ENCODE data around the gene ATP6V1G2. TPM values are rescaled to one million over a fixed set of nuclear protein-coding genes. Genes with fewer than 3 reads are reported as not detected.
"Not testable (repeated sequence)": the region's sequence is repeated elsewhere in the genome, so short reads cannot be mapped to it uniquely, and the experiment has no call there.

ATP6V1G2 gene
- total RNA-seq, 1 donor from 2014 or later: not detected

DNA sequence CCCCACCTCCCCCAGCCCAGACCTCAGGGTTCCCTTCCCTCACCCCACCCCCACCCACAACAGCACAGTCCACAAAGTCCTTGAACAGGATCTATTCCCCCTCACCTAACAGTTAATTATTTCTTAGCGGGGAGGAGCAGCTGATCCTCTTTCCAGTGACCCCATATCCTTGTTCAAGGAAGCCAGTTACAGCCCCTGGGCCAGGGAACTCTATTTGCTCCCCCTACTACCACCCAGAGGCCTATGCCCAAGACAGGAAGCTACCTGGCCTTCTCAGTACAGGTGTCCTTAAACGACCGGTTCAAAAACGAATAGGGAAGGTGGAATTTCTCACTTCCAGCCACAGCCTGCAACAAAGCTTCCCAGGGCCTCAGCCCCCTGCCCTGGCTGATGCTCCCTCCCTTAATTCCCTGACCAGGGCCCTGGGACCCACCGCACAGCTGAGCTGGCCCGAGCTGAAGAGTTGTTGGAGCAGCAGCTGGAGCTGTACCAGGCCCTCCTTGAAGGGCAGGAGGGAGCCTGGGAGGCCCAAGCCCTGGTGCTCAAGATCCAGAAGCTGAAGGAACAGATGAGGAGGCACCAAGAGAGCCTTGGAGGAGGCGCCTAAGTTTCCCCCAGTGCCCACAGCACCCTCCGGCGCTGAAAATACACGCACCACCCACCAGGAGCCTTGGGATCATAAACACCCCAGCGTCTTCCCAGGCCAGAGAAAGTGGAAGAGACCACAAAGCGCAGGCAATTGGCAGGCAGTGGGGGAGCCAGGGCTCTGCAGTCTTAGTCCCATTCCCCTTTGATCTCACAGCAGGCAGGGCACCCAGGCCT is 16.9 kb downstream of the ATP6V1G2 start:
- no peak for DNase-seq (ENCODE audit: low read depth in 2 of 2)

DNA sequence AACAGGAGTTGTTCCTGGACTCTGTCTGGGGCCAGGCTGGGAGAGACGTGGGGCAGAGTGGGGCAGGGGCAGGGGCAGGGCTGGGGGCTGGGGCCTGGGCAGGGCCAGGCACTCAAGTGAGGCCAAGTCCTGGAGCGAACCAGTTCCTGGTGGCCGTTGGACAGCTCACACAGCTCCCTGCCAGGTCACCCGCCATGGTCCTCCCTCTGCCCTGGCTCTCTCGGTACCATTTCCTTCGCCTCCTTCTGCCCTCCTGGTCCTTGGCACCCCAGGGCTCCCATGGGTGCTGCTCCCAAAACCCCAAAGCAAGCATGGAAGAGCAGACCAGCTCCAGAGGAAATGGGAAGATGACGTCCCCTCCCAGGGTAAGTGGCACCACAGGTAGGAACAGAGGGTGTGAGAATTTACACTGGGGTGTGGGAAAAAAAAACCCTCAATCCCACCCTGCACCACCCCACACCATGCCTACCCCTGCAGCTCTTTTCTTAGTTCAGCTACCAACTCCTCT is 17.5 kb downstream of the ATP6V1G2 start, which contains the start of gene MCCD1:
Gene MCCD1 (plus strand): TSS at position 142 of the 508 bp plus-strand sequence. CDS start 53 bp downstream, at position 195.
- DNase-seq (ENCODE audit: low read depth in 2 of 2): no peak

DNA sequence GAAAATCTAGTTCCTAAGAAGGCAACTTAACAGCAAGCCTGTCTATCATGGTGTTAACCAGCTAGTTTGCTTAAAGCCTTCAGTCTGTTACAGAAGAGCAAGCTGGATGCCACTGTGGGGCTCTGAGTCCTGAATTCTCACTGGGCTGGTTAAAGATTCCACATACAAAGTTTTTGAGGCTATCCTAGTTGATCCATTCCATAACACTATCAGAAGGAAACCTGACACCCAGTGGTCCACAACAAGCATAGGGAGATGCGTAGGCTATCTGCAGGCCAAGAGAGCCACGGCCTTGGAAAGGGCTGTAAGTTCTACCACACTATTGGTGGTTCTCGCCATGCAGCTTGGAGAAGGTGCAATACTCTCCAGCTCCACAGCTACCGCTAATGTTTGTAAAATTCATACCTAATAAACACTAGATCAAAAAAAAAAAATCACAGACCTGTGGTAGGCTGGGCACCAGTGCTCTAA is 18.1 kb downstream of the ATP6V1G2 start:
- no peak for DNase-seq (ENCODE audit: low read depth in 2 of 2)

DNA sequence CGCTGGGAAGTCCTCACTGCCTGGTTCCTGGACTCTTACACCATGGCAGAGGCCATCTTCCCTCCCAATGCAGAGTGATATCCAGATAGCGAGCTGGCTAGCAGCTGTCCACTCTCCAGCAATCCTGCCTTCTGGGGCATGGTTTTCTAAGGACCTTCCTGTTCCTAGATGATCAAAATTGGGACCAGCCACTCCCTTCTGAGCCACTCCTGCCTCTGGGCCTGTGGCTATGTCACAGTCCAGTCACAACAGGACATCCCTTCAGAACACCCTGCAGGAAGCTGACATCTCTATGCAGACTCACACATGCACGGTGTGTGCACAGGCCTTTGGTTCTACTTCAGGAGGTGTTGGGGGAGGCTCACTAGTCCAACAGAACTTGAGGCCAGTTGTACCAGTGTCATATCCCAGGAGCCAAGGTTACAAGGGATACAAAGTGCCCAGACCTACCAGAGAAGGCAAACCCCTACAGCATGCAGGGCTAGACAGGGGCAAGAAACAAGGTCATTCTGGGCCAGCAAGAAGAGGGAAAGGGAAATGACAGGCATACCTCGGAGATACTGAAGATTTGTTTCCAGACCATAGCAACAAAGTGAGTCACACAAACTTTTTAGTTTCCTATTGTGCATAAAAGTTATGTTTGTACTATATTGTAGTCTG is 20.3 kb downstream of the ATP6V1G2 start:
- peak in 1 of 2 donors; percentile 81 for DNase-seq (ENCODE audit: low read depth in 2 of 2)

DNA sequence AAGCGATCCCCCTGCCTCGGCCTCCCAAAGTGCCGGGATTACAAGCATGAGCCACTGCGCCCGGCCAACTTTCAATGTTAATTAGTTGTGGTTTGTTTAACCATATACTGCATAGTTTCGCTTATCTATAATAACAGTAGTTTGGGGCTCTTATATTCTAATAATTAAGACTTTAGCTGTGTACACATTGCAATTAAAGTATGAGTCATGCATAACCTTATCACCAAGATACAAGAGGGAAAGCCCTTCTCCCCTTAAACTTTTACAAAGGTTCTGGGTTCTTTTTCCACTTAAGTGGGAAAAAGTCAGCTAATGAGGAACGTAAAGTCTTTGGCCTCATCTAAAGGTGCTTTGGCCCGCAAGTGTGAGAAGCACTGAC is 20.9 kb downstream of the ATP6V1G2 start:
- DNase-seq (ENCODE audit: low read depth in 2 of 2): no peak

DNA sequence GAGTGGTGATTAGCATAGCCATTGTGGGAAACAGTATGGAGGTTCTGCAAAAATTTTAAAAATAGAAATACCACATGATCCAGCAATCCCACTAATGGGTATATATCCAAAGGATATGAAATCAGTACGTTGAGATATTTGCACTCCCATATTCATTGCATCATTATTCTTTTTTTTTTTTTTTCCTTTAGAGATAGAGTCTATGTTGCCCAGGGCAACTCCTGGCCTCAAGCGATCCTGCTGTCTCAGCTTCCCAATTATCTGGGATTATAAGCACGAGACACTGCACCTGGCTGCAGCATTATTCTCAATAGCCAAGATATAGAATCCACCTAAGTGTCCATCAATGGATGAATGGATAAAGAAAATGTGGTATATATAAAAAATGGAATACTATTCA is 24.6 kb downstream of the ATP6V1G2 start:
- DNase-seq (ENCODE audit: low read depth in 2 of 2): no peak

DNA sequence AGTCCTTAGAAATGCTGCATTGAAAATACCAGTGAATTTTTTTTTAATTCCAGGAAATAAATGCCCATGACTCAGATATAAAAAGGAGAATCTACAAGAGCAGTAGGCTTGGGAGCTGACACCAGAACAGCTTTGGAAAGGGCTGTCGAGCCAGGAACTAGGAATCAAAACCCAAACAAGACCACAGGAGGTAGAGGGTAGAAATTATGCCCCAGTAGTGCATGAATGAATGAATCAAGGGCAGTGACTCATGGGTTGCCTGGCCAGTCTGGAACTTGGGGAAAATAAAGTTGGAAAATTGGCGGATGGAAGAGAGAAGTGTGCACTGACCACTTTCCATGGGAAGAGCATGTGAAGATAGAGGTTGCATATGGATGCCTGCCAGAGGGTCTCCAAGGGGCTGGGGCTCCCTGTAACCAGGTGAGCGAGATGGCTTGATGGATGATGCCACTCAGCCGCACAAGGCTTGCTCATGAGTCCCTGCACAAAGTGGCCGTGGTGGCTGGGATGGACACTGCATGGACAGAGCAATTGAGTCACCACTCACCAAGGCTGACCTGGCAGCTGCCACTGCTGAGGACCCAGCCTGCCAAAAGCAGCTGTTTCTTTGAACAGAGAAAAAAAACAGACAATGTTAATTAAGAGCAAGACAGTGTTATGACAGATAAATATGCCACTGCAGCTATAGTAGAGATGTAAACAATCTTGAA is 32.8 kb downstream of the ATP6V1G2 start:
- DNase-seq (ENCODE audit: low read depth in 2 of 2): no peak

DNA sequence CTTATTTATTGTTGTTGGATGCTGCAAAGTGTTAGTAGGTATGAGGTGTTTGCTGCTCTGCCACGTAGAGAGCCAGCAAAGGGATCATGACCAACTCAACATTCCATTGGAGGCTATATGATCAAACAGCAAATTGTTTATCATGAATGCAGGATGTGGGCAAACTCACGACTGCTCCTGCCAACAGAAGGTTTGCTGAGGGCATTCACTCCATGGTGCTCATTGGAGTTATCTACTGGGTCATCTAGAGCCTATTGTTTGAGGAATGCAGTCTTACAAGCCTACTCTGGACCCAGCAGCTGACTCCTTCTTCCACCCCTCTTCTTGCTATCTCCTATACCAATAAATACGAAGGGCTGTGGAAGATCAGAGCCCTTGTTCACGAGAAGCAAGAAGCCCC is 36.4 kb downstream of the ATP6V1G2 start:
- no peak for DNase-seq (ENCODE audit: low read depth in 2 of 2)

DNA sequence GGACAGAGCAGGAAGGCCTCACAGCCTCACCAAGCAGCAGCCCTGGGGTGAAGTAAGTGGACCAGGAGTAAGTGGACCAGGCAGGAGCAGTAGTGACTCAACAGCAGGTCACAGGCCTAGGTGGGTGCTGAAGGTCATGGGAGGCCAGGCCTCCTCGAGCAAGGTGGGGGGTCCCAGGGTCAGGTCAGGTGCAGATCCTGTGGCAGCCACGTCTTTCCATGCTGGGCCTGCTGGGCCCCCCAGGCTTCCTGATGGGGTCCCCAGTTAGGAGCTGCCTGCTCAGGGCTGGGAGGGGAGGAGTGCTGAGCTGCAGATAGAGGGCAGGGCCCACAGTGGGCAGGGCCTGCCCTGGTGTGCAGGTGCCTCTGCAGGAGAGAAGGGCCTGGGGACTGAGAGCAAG is 37.4 kb downstream of the ATP6V1G2 start:
- not testable (repeated sequence) for DNase-seq (ENCODE audit: low read depth in 2 of 2)

DNA sequence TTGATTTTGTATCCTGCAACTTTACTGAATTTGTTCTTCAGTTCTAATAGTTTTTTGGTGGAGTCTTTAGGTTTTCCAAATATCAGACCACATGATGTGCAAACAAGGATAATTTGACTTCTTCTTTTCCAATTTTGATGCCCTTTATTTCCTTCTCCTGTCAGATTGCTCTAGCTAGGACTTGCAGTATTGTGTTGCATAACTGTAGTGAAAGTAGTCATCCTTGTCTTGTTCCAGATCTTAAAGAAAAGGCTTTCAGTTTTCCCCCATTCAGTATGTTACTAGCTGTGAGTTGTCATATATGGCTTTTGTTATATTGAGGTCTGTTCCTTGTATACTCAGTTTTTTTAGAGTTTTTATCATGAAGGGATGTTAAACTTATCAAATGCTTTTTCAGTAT is 43.8 kb downstream of the ATP6V1G2 start:
- no peak for DNase-seq (ENCODE audit: low read depth in 2 of 2)

DNA sequence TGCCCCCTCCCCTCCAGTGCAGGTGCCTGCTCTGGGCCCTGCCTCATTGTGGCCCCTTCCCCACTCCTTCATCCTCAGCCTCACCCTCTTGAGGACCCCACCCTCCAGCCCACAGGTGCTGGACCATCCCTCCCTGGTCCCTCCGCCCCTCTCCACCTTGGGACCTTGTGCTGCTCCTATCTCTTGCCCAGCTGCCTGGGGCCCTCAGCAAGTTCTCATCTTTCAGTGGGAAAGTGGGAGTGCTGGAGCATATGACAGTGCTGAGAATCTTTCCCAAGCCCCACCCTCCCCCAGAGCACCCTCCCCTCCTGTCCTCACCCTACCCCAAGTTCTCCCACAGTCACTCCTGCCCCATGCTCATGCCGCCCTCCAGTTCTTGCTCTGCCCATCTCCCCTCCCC is 46.8 kb downstream of the ATP6V1G2 start:
- not testable (repeated sequence) for DNase-seq (ENCODE audit: low read depth in 2 of 2)

DNA sequence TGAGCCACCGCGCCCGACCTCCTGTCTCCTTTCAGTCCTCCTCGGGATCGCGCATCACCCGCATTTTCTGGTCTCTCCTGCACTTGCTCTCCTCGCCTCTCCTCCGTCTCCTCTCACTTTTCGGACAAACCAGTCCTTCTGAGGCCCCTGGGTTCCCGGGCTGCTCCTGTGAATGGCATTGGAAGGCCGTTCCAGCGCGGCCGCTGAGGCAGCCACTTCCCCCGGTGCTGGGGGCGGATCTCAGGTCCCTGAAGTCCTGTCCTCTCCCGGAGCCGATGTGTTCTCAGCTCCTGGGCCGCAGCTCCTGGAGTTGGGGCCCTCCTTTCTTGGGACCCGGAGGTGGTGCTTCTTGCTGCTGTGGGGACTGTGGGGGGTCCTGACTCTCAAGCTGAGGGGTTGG is 47.7 kb downstream of the ATP6V1G2 start:
- peak in 1 of 2 donors; percentile 24 for DNase-seq (ENCODE audit: low read depth in 2 of 2)

DNA sequence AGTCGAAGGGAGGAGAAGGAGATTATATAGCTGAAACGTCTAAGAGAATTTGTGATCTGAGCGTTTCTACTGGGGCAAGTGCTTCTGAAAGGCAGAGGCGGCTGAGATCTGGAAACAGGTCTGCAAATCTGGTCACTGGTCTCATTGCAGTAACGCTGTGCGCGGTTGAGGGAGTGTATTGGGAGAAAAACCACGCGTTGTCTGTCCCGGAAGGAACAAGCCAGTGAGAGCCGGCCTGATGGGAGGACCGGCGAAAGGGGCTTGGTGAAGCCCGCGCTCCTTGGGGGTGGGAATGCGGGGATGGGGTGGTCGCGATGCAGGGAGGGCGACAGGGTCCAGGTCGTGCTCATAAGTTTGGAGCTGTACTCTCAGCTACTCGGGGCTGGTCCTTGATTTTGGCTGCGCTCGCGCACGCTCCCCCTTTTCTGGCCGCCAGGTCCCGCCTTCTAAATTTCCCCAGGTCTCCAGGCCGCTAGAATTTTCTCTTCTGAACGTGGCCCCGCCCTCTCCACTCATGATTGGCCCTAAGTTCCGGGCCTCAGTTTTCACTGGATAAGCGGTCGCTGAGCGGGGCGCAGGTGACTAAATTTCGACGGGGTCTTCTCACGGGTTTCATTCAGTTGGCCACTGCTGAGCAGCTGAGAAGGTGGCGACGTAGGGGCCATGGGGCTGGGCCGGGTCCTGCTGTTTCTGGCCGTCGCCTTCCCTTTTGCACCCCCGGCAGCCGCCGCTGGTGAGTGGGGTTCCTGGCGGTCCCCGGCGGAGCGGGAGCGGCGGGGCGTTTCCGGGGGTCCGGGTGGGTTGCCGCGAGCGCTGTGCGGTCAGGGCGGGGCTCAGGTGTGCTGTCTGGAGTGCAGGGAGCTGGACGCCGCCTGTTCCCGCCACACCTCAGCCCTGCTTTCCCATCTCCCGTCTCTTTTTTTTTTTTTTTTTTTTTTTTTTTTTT is 48.6 kb downstream of the ATP6V1G2 start, which contains the start of gene MICB:
Gene MICB (plus strand): TSS at position 615 of the 946 bp plus-strand sequence. CDS start 49 bp downstream, at position 664.
- peak; percentile 54 to 90 for DNase-seq (ENCODE audit: low read depth in 2 of 2)

DNA sequence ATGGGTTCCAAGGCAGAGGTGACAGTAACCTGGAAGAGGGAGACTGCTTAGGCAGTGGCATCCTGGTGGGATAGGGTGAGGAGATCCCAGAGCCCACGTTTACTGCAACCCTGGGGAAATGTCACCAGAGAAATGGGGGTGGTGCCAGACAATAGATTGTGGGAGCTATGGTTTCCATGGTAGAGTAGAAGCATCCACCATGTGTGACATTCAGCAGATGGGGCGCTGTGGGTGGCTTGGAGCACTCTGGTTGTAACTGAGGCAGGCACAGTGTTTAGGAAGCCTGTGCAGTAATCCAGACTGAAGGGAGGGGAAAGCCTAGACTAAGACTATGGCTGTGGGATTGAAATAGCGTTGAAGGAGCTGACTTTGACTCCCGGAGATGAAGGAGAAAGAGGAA is 49.6 kb downstream of the ATP6V1G2 start:
- DNase-seq (ENCODE audit: low read depth in 2 of 2): not testable (repeated sequence)

DNA sequence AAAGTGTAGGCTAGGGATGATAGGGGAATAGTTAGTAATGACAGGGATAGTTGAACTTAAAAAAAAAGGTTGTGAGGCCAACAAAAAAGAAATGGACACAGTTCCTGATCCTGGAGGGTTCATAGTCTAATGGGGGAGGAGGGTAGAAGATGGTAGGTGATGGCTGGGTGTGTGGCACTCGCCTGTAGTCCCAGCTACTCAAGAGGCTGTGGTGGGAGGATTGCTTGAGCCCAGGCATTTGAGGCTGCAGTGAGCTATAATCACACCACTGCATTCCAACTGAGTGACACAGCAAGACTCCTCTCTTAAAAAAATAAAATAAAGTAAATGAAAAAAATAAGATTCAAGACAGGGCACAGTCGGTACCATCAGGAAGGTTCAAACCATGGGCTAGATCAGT is 50.8 kb downstream of the ATP6V1G2 start:
- peak in 1 of 2 donors; percentile 19 for DNase-seq (ENCODE audit: low read depth in 2 of 2)

Other genes starting within 250 kb of the ATP6V1G2 start
- gene HLA-B, start 189.4 kb downstream of the ATP6V1G2 start, total RNA-seq: 258 and 476 TPM in 2 replicates
- 26.4 and 33.2 TPM in 2 replicates for gene MICA, start 143.0 kb downstream of the ATP6V1G2 start, total RNA-seq
- gene MICB, start 48.5 kb downstream of the ATP6V1G2 start, total RNA-seq: 6.8 and 8.3 TPM in 2 replicates
- not detected in 2 replicates for gene MCCD1, start 17.6 kb downstream of the ATP6V1G2 start, total RNA-seq
- gene DDX39B, start 4.6 kb downstream of the ATP6V1G2 start, total RNA-seq: 318 and 410 TPM in 2 replicates
- gene NFKBIL1, start 1.0 kb upstream of the ATP6V1G2 start, total RNA-seq: 19.8 and 24.7 TPM in 2 replicates
- not detected in 2 replicates for gene LTA, start 25.7 kb upstream of the ATP6V1G2 start, total RNA-seq
- not detected in 2 replicates for gene TNF, start 29.0 kb upstream of the ATP6V1G2 start, total RNA-seq
- gene LTB, start 35.8 kb upstream of the ATP6V1G2 start, total RNA-seq: 6.4 and 11.8 TPM in 2 replicates
- gene LST1, start 39.7 kb upstream of the ATP6V1G2 start, total RNA-seq: 0.51 TPM in 1 of 2 replicates, not detected in the other
- gene NCR3, start 46.4 kb upstream of the ATP6V1G2 start, total RNA-seq: not detected in 2 replicates
- gene AIF1, start 68.6 kb upstream of the ATP6V1G2 start, total RNA-seq: 0.13 TPM in 2 replicates
- 19.8 and 35.0 TPM in 2 replicates for gene PRRC2A, start 74.1 kb upstream of the ATP6V1G2 start, total RNA-seq
- gene BAG6, start 106.1 kb upstream of the ATP6V1G2 start, total RNA-seq: 86.7 and 158 TPM in 2 replicates
- gene APOM, start 109.3 kb upstream of the ATP6V1G2 start, total RNA-seq: 0.39 and 0.51 TPM in 2 replicates
- 15.8 and 22.9 TPM in 2 replicates for gene C6orf47, start 114.2 kb upstream of the ATP6V1G2 start, total RNA-seq
- gene GPANK1, start 118.4 kb upstream of the ATP6V1G2 start, total RNA-seq: 9.0 and 11.5 TPM in 2 replicates
- gene CSNK2B, start 119.5 kb upstream of the ATP6V1G2 start, total RNA-seq: 76.5 and 99.5 TPM in 2 replicates
- gene LY6G5B, start 123.4 kb upstream of the ATP6V1G2 start, total RNA-seq: 0.64 and 2.0 TPM in 2 replicates
- gene LY6G5C, start 134.5 kb upstream of the ATP6V1G2 start, total RNA-seq: 1.2 and 1.9 TPM in 2 replicates
- gene ABHD16A, start 156.7 kb upstream of the ATP6V1G2 start, total RNA-seq: 43.8 and 59.8 TPM in 2 replicates
- gene LY6G6F, start 160.3 kb upstream of the ATP6V1G2 start, total RNA-seq: not detected in 2 replicates
- not detected in 2 replicates for gene LY6G6D, start 168.7 kb upstream of the ATP6V1G2 start, total RNA-seq
- gene LY6G6C, start 175.1 kb upstream of the ATP6V1G2 start, total RNA-seq: not detected in 2 replicates
- gene MPIG6B, start 176.8 kb upstream of the ATP6V1G2 start, total RNA-seq: not detected in 2 replicates
- 108 and 125 TPM in 2 replicates for gene DDAH2, start 182.7 kb upstream of the ATP6V1G2 start, total RNA-seq
- gene CLIC1, start 189.9 kb upstream of the ATP6V1G2 start, total RNA-seq: 464 and 694 TPM in 2 replicates
- gene MSH5, start 193.4 kb upstream of the ATP6V1G2 start, total RNA-seq: 2.8 and 4.5 TPM in 2 replicates
- 2.0 and 3.3 TPM in 2 replicates for gene SAPCD1, start 216.0 kb upstream of the ATP6V1G2 start, total RNA-seq
- under 0.01 and 0.13 TPM in 2 replicates for gene VWA7, start 230.7 kb upstream of the ATP6V1G2 start, total RNA-seq
- gene VARS1, start 249.1 kb upstream of the ATP6V1G2 start, total RNA-seq: 48.1 and 53.7 TPM in 2 replicates